Subcutaneous adipose tissue (tissue), 4 donors: ENCODE data around the gene PHF12. TPM values are rescaled to one million over a fixed set of nuclear protein-coding genes. Genes with fewer than 3 reads are reported as not detected.

Experiments used
- total RNA-seq, 4 donors: library from RNA; depleted of rRNA; stranded (reverse); fragments of >200 nt; gene quantifications; one replicate each; pipeline ENCODE4 v1.1.0, GENCODE V29; 2016
- TF ChIP-seq, protein P1 (sequence below): fragments of 450-650 bp; IDR thresholded peaks from one replicate; pipeline ENCODE4 v1.5.1; 2016; ENCODE audit warnings: low read depth, mild to moderate bottlenecking, control low read depth, antibody characterized with exemption, moderate library complexity

PHF12 gene
- total RNA-seq, 4 donors from 2014 or later, result 22.0 to 38.1 (median 25.2) TPM

DNA sequence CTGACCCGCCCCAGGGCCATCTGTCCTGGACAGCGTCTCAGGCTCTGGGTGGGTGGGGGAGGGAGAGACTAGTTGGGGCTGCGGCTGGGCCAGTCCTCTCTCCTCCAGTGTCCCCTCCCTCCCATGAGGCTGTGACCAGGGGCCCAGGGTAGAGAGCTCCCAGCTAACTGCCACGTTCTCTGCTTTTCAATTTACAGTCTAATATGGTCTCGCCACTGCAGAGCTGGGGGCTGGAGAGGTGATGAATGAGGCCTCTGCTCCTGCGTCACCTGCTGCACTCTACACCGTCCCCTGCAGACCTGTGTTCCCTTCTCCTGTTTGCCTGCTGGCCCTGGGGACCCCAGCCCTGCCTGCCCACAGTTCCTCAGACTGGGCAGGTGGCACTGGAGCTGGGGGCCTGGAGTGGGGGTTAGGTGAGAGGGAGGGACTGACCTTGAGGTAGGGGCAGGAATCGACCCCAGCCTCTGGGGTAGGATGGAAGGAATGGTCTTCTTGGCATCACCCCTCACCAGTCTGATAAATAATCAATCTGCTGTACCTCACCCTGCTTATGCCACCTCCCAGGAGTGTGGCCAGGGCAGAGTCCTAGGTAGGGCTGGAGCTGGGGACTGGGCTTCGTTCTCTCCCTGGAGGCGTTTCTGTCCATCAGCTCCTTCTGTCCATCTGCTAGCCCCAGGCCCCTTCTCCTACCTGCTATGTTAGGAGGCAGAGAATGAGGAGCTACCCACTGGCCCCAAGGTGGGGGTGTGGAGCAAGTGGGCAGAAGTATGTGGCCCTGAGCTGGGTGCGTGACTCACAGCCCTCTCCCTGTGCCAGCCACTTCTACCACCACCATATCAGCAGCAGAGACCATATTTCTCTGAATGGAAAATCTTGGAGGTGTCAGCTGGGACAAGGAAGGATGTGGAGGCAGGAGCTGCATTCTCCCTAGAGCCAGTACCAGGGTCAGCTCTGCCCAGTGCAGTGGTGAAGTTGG, 41.6 kb upstream of the PHF12 start:
- TF ChIP-seq, protein P1, sequence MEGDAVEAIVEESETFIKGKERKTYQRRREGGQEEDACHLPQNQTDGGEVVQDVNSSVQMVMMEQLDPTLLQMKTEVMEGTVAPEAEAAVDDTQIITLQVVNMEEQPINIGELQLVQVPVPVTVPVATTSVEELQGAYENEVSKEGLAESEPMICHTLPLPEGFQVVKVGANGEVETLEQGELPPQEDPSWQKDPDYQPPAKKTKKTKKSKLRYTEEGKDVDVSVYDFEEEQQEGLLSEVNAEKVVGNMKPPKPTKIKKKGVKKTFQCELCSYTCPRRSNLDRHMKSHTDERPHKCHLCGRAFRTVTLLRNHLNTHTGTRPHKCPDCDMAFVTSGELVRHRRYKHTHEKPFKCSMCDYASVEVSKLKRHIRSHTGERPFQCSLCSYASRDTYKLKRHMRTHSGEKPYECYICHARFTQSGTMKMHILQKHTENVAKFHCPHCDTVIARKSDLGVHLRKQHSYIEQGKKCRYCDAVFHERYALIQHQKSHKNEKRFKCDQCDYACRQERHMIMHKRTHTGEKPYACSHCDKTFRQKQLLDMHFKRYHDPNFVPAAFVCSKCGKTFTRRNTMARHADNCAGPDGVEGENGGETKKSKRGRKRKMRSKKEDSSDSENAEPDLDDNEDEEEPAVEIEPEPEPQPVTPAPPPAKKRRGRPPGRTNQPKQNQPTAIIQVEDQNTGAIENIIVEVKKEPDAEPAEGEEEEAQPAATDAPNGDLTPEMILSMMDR, result no peak

- TF ChIP-seq, protein P1, result no peak
Observed at GRCh38 chr17:28992185-28992584, 40.9 kb upstream of the PHF12 start.

DNA sequence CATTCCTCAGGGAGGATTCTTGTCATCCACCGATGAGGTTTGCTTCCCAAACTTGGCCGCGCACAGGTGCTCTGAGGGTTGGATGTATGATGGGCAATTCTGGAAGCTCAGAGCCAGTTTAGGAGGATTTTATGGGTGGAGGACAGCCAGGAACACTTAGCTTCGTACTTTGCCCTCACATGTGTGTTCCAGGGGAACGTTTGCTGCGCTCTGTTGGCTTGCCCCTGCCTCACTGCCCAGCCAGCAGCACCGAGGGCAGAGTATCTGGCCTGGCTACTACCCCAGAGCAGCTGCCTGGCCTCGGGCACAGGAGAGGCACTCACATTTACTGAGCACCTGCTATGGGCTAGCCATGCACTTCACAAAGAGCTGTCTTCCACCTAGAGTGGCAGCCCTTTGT, 40.5 kb upstream of the PHF12 start:
- TF ChIP-seq, protein P1, result no peak

- TF ChIP-seq, protein P1, result no peak
Observed at GRCh38 chr17:28989028-28989427, 37.7 kb upstream of the PHF12 start.

DNA sequence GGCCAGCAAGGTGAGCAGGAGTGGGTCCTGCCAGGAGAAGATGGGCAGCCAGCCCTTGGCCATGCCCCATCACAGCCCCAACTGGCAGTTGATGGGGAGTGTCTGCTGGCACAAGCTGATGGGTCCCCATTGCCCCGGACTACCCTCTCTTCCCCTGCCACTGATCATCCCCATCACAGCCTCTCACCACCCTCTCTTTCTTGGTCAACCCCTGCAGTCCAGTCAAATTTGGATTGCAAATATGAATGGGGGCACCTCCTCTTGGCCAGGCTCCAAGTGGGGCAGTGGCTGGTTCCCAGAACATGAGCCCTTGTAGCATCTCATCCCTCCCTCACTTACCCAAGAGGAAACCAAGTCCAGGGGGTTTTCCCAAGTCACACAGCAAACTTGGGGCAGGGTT, 37.2 kb upstream of the PHF12 start:
- TF ChIP-seq, protein P1, result no peak

- TF ChIP-seq, protein P1, result no peak
Observed at GRCh38 chr17:28986714-28987655, 35.7 kb upstream of the PHF12 start.
